GM19463 (cell line): ENCODE results near the gene POC1A.

Experiments
- ATAC-seq: cut with Tn5 transposase; IDR thresholded peaks from one replicate; pipeline ENCODE4 v1.9.1; 2021; ENCODE audit warnings: mild to moderate bottlenecking, moderate library complexity; ENCODE audit not compliant: unreplicated experiment

The POC1A gene

DNA sequence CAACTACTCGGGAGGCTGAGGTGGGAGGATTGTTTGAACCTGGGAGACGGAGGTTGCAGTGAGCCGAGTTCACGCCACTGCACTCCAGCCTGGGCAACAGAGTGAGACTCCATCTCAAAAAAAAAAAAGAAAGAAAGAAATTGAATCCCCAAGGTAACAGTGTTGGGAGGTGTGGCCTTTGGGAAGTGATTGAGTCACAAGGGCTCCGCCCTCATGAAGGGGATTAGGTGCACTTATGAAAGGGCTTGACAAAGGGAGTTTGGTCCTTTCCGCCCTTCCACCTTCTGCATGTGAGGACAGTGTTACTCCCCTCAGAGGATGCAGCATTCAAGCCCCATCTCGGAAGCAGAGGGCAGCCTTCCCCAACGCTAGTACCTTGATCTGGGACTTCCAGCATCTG, 21.3 kb downstream of the POC1A start:
- no peak for ATAC-seq

DNA sequence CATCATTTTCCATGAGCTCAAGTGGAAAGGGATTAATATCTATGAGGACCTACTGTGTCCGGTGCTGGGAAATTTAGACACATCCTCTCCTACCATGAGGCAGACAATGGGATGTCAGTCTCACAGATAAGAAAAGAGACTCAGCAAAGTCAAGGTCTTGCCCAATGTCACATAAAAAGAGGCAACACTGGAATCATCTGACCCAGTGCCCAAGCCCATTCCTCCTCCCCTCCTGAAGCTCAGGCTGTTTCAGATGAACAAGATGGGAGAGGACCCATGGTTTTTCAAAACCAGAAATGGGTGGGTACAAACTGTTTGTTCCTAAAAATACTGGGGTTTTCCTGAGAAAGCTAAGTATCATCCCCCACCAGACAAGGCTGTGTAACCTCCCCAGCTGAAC, 22.2 kb downstream of the POC1A start:
- no peak for ATAC-seq

DNA sequence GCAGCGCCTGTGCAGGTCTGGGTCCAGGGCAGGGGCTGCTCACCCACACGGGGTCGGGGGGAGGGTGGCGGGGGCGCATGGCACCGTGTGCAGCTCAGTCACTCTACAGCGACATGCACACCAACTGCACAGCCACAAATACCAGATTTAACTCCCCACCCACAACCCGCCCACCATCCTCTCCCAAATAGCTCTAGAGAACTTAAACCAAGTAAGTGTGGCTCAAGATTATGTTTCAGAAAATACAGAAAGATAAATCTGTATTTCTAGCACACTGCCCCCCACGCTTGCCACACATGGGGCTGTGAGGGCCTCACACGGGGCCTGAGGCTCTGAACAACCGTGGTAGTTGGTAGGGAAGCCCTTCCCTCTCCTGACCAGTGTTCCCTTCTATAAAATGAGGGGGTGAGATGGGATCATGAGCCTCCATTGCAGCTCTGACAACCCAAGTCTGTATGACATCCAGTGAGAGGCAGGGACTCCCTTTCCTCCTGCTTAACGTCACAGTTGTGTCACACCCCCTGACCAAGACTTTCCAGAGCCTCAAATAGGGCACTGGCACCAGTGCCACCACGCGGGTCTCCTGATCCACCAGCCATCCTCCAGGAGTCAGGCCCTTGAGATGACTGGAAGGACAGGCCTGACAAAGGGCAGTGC, 23.1 kb downstream of the POC1A start:
- ATAC-seq: no peak

DNA sequence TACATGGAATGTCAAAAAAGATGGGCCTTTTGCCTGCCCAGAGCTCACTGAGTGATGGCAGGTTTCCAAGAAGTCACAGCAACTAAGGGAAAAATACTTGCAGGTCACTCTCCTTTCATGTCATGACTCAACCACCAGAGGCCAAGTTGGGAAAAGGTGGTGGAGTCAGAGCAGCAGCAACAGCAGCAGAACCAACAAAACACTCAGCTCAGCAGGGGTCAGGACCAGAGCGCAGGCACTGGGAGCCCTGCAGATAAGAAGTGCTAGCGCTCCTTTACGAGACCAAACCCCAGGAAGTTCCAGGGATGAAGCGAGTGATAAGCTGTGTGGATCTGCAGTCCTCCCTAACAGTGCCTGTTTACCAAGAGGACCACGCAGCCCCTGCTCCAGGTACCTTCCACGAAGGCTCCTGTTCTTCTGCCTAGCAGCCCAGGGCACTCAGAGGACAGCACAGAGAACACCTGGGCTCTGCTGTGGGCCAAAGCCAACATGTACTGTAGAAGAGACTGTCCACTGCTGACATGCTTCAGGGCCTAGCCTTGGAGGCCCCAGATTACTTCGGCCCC, 26.0 kb downstream of the POC1A start:
- ATAC-seq: no peak

DNA sequence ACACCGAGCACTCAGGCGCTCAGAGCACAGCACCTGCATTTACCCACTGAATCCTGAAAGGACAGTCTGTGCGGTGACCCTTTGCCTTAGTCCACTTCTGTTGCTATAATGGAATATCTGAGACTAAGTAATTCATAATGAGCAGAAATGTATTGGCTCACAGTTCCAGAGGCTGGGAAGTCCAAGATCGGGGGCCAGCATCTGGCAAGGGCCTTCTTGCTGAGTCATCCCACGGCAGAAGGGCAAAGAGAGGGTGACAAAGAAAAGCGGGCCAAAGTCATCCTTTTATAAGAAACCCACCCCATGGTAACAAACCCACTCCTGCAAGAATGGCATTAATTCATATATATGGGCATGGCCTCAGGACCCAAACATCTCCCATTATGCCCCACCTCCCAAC, 27.7 kb downstream of the POC1A start:
- no peak for ATAC-seq

DNA sequence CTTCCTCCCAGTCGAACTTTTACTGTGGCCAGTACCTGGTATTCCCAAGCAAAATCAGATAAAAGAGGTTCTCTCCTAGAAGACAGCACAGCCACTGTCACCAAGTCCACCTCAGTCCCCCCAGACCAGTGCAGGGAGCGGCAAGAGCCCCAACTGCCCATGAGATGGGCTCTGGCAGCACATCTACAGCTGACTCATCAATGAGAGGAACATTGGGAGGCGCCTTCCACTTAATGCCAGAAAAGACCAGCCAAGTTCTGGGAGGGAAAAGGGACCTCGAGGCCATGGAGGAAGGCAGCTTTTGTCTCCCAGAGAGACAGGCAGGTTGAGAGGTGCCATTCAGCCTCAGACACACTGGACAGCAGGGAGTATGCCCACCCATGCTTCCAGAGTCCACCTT, 28.2 kb downstream of the POC1A start:
- ATAC-seq: no peak

DNA sequence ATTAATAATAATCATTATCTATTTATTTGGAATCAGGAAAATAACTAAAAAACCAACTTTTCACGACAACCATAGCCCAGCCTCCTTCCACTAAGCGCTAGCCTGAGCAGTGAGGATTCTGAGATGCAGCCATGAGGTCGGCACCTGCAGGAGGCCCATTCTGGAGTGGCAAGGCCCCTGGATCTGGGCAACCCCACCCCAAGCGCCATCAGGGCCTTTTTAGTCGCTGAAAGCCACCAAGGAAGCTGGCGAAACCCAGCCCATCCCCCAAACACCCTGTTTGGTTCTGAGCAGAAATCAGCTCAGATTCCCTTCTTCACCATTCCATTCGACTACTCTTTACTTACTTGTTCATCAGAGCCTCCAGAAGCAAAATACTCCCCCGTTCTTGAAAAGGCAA, 29.5 kb downstream of the POC1A start:
- ATAC-seq: no peak

DNA sequence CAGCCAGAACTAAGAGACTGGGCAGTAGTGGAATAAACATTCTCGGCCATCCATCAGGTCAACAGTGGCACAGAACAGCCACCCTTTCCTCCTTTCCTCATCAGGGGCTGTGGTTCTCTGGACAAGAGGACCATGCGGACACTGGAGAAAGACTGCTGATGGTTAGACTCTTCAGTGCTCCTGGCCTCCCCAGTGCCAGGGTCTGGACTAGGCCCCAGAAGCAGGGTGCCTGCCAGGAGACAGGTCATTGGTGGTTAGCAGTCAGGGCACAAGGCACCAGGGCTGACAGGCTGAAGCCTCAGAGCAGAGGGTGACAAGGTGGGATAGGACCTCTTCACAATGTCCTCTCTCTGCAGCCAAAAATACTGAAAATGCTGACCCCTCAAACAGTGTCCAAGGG, 30.1 kb downstream of the POC1A start:
- no peak for ATAC-seq

DNA sequence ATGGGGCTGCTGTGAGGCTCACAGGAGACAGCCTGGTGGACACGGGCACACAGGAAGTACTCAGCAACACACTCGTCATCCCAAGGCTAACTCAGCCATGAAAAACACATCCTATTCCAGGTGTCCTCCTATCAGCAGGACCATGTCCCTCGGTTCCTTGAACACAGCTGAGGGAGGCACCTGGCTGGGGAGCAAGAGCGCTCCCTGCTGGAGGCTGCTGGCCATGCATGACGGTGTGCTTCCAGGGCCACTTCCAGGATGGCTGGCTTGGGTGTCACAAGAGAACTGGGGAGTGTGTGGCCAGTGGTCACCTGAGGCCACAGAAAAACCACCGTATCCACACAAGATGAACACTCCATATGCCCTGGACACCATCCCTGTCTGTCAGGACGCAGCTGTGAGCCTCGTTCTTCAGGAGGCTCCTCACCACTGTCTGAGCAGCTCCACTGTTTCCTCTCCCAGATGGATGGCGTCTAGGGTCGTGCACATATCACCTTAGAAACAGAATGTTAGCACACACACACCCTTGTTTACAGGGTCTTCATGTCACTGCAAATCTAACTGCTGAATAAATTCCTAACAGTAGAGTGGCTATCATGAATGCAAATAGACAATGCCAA, 31.0 kb downstream of the POC1A start:
- ATAC-seq: peak; percentile 55

DNA sequence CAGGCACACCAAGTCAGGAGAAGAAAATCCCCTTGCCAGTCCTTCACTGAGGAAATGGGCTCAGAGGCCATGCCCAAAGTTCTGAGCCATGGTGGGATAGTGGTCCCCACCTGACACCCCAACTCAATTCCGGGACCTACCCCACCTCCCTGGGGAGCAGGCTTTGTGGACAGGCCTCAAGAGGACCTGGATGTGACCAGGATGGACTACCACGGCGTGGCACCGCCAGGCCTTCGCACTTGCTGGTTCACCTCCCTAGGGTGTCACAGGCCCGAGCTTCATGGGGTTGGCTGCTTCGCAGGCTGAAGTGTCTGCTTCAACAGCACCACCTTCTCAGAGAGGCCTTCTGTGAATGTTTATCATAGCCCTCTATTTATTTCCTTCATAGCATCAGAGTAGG, 31.7 kb downstream of the POC1A start:
- ATAC-seq: no peak

DNA sequence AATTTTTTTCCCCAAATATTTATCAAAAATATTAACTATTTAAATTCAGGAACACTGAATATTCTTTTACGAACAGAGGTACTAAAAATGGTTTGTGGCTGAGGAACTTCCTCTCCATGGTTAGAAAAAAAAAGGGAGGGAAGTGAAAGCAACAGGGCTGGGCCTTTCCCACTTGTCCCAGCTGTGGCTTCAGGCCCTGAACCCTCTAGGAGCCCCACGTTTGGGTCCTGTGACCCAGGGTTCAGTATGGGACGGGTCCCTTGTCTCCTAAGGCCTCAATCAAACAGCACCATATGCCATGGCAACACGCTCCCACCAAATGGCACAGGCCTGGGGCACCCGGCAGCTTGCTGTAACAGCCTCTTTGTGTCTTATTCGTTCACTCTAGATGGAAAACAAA, 32.4 kb downstream of the POC1A start:
- no peak for ATAC-seq

DNA sequence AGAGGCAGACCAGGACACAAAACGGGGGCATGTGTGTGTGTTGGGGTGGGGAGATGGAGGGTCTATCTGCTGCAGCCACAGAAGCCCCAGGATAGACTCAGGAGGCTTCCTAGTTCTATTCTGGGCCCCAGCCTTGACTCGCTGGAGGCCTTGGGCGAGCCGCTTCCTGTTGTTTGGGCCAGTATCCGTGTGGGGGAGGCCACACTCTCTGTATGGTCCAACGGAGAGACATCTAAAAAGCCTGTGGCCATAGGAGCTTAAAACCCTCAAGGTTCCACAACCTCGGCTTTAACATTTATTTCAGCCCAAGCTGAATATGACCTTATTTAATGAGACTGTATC, 32.8 kb downstream of the POC1A start:
- no peak for ATAC-seq

DNA sequence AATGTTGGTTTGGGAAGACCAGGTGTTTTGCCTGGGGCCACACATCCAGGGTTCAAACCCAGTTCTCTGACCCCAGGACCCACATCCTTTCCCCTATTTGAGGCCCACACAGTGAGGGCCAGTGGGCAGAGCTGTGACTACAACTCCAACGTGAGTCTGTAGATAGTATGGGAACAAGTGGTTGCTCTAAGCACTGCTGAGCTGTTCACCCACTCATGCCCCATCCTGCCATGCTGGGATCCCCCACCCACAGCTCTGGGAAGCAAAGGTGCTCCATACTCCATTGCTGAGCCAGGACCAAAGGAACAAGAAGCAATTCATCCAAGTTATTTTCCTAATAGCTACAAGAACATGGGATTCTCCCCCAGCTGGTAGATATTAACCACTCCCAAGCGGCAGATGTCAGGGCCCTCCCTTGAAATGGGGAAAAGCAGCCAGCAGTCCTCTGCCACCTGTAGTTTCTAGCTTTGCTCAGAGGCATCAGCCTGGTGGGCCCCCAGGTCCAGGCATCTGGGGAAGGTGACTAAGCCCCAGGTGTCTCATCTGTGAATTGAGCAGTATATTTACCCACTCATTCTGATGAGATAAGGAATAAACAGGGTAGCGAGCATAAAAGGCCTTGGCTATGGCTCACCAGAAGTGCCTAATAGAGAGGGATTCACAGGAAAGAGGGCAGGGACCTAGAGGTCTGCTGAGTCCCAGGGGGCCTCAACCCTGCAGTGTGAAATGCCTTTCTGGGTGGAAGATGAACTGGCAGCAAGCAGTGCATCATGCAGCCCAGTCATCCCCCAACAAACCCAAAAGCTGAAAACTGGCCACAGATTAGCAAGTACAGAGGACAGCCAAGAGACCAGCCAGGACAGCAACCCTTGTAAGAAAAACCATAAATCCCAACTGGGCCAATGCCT, 33.4 kb downstream of the POC1A start:
- ATAC-seq: no peak

DNA sequence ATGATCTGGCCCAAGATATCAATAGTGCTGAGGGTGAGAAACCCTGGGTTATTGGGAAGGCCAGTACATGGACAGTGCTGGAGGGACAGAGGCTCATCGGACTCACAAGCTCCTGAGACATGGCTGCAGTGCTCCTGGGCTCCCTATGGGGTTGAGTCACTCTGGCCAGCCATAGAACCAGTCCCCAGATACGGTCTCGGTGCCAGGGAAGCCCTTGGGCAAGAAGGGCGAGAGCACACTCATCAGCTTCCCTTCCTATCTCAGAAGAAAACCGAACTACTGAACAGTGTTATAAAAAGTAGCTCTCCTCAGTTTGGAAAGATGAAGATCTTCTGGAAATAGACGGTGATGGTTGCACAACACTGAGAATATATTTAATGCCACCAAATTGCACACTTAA, 34.4 kb downstream of the POC1A start:
- no peak for ATAC-seq

DNA sequence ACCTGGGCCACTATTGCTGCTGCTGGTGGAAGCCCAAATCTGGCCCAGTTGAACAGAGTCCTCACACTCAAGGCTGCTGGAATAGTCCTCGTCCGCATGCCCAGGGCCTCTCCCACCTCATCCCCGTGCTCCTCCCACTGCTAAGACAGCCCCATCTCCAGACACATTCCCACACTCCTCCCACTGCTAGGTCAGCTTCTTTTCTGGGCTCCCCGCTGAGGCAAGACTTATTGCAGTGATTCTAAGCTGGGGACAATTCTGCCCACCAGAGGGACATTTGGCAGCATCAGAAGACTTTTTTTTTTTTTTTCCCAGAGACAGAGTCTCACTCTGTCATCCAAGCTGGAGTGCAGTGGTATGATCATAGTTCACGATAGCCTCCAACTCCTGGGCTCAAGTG, 35.1 kb downstream of the POC1A start:
- ATAC-seq: no peak

DNA sequence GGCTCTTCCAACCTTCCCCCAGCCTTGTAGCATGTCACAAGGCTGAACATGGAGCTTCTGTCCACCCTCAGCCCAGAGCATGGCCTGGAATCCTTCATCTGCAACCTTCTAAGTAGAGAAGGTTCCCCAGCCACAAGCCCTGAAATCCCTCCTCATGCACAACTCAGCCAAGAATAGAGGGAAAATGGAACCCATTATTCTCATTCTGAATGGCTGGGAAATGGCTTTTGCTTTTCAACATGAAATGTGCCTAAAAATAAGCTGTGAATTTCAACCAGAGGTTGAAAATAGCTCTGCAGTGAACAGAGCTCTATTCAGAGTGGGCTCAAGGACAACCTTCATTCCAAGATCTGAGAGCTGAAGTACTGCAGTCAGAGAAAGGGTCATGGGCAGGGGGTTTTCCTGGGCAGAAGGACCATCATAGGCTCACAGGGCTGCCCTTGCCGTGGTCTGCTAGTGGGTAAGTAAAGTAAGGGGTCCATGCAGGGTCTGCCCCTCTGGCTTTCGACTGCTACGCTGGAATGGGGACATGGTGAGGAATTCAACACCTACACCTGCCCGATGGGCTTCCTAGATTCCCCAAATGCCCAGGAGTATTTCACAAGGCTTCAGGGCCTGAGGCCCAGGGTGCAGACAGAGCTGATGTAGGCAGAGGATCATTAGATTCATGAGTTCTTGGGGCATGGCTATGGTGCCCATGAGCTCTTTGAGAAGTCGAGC, 35.9 kb downstream of the POC1A start:
- no peak for ATAC-seq

DNA sequence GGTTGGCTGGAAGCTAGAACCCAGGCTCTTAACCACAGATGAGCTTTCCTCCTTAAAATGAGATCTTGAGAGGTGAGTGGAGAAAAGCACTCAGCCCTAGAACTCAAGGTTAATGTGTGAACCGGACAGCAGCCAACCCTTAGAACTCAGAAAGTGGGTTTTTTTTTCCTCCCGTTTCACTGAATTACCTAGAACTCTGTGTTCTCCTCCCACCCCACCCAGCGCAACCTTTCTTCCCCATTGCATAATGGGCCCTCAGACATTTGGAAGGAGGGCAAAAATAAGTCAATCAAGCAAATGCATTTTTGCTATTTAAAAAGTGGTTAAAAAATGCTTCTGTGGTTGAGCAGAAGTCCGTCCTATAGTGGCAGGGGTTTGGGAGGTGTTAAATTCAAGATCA, 36.7 kb downstream of the POC1A start:
- ATAC-seq: no peak

DNA sequence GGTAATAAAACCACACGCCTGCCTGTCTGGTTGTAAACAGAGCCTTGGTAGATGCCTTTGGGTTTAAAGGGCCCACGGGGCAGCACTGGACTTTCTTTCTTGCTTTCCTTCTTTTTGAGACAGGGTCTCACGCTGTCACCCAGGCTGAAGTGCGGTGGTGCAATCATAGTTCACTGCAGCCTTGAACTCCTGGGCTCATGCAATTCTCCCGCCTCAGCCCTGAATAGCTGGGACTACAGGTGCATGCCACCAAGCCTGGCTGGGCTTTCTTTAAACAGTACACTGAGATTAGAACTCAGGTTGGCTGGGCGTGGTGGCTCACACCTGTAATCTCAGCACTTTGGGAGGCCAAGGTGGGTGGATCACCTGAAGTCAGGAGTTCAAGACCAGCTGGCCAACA, 42.2 kb downstream of the POC1A start:
- no peak for ATAC-seq

DNA sequence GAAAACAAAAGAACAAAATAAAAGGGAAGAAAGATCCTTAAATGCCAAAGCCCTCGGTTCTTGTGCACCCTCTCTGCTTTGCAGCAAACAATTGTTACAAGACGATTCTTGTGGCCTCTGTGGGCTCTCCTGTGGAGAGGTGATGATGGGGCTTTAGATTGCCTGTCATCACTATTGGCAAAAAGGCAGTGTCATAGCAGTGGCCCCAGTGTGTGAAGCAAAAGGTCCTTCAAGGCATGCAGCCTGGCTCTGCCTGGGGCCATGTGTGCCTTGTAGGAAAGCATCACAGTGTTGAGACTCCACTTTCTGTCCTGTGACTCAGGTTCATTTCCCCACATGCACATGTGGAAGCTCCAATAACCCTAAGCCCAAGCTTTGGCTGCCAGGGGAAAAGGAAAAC, 43.7 kb downstream of the POC1A start:
- ATAC-seq: no peak

DNA sequence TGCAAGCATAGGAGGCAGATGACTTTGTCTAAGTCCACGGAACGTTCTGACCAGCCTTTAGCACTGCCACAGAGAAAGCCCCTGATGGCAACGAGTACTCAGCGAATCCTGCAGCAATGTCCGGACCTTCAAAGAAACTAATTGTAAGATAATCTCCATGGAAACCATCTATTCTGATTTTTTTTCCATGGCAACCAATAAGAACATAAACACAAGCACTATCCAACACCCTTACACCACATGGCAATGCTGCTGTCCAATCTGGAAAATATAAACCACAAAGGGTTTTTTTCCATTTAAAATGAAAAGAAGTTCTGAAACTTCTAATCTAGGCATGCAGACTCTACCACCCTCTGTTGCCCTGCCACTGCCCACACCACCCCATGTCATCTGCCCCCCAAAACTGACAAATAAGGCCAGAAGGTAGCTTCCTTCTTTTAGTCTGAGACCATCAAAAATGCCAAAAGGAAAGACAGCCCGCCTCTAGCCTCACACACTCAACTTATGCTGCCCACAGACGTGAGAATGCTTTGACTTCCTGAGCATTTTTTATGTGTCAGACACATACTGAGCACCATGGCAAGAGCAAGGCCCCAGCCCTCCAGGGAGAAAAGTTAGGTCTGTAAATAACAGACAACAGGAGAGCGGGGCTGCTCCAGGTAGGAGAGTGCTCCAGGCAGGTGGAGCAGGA, 44.5 kb downstream of the POC1A start:
- ATAC-seq: no peak
